NK-92 (cell line): ENCODE results near the gene DEPDC1B.
"Not testable (repeated sequence)": the region's sequence is repeated elsewhere in the genome, so short reads cannot be mapped to it uniquely, and the experiment has no call there.

Source experiments
- DNase-seq: peaks from one replicate; lab custom pipeline; 2025; ENCODE audit not compliant: unreplicated experiment; lab: John Stamatoyannopoulos, UW

Gene DEPDC1B

DNA sequence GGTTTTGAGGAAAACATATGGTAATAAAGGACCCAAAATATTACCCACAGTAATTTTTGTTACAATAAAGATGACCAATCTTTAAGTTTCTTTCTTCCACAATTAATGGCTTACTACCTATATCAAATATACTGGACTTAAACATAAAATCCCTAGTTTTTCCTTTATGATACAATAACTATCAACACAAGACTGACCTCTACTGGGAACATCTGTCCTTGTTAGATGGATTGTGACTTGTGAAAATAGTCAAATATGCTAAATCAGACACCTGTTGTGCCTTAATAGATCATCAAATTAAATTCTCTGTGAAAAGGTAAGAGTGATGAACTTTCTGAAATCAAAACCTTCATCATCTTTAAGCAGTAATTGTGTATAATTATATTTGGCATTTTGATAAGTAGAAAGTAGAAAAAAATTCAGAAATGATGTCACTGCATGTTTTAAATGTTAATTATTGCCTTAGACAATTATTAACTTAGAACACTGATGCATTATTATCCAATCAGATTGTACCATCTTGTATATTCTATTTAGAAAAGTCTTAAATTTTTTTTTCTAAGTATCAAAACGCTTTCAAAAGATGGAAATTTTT, 113.6 kb downstream of the DEPDC1B start:
- DNase-seq, result no peak

DNA sequence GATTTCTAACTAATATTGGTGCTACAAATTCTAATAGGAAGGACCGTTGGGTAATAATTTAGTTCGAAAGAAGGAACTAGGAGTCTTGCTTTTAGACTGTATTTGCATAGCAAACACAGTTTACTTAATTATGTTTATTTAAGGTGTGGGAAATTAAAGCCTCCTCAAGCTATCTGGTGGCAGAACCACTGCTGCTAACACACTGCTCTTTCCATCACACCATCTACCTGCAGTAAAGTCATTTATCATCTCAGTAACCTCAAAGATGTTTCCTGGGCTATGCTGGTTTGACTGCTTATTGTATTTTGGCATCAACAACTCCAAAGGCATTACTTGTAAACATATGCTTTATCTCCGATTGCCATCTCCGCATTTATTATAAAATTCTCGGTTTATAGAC, 114.3 kb downstream of the DEPDC1B start:
- DNase-seq, result no peak

DNA sequence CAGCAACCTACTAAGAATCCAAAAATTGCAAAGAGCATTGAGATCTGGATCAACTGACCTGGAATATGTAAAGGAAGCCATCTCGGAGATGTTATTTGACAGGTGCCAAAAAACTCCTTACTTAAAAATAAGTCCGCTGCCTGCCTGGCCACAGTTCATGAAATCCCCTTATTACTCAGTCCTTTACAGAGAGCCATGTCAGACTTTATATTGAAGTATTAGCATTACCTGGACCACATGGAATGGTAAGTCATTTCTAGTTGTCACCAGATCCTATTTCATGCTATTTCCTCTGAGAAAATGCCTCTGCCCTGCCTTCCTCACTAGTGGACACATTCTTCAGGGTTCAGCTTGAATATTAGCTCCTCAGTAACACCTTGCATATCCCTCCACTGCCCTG, 115.7 kb downstream of the DEPDC1B start:
- DNase-seq, result no peak

DNA sequence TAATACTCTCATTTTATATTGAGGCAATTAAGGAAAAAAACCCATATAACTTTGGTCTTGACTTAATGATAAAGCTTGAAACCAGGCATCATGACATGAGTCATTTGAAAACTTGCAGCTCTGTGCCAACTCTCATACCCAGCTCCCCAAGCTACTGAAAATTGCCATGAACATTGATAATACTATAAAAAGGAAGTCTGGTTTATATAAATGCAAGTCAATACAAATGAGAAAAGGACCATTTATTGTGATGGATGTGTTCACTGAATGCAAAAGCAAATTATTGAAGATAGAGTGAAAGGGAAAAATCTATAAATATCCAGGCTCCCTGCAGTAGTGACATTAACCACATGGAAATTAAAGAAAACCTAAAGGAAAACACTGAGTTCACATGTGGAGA, 116.3 kb downstream of the DEPDC1B start:
- DNase-seq, result no peak

DNA sequence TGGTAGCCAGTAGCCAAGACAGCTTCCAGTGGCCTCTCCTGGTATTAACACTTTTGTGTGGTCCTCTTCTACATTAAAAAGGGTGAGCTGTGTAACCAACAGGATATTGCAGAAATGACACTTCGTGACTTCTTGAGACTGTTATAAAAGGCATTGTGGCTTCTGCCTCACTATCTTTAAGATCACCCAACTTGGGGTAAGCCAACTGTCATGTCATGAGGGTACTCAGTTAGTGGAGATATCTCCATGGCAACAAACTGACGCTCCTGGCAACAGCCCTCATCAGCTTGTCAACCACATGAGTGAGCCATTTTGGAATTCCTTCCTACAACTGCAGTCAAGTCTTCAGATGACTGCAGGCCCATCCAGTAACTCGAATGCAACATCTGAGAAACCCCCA, 121.7 kb downstream of the DEPDC1B start:
- no peak for DNase-seq

DNA sequence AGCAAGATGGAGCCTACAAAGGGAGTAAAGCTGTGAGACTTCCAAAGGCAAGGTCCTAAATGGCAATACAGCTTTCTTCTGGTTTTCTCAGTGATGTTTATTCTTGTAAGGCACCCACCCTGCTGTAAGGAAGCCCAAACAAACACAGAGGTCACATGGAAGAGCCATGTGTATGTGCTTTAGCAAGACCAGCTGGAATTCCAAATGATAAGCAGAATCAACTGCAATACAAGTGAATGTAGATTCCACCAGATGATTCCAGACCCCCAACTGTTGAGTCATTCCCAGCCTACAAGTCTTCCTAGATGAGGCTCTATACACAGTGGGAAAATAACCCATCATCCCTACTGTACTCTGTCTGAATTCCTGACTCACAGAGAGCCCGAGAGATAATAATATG, 122.8 kb downstream of the DEPDC1B start:
- DNase-seq, result no peak

DNA sequence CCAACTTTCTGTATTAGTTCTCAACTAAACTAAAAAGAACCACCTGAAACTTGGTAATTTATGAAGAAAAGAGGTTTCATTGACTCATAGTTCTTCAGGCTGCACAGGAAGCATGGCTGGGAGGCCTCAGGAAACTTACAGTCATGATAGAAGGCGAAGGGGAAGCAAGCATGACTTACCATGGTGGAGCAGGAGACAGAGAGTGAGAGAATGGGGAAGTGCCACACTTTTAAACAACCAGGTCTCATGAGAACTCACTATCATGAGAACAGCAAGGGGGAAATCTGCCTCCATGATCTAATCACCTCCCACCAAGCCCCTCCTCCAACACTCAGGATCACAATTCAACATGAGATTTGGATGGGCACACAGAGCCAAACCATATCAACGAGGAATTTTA, 123.5 kb downstream of the DEPDC1B start:
- no peak for DNase-seq

DNA sequence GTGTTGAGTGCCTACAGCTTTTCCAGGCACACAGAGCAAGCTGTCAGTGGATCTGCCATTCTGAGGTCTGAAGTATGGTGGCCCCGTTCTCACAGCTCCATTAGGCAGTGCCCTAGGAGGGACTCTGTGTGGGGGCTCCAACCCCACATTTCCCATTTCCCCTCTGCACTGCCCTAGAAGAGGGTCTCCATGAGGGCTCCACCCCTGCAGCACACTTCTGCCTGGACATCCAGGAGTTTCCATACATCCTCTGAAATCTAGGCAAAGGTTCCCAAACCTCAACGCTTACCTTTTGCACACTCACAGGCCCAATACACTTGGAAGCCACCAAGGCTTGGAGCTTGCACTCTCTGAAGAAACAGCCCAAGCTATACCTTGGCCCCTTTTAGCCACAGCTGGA, 131.3 kb downstream of the DEPDC1B start:
- DNase-seq, result no peak

DNA sequence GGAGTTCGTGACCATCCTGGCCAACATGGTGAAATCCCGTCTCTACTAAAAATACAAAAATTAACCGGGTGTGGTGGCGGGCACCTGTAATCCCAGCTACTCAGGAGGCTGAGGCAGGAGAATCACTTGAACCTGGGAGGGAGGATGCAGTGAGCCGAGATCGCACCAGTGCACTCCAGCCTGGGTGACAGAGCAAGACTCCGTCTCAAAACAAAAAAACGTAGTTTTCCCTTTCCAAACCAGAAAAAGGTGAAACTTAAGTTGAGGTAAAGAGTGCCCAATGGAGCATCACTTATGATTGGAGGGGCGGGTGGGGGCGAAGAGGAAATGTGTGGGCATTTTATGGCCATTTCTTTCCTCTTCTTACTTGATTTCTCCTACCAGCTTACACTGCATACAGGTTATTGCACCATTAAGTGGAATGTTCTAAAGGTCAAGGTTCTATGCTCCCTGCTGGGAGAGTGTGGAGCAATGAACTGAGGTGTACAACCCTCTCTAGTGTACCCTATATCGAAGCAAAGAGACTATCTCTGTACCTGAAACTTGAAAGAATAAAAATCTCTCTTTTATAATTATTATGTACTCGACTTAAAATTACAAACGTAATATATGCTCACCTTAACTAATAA, 136.2 kb downstream of the DEPDC1B start:
- DNase-seq, result no peak

DNA sequence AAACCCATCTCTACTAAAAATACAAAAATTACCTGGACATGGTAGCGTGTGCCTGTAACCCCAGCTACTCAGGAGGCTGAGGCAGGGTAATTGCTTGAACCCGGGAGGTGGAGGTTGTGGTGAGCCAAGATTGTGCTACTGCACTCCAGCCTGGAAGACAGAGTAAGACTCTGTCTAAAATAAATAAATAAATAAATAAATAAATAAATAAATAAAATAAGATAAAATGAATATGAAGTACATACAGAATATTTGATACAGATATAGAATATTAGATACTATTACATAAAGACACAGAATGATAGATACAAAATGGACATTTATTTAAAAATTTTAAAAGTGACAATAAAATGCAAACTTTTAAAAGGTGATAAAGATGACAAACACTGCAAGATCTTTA, 146.7 kb downstream of the DEPDC1B start:
- not testable (repeated sequence) for DNase-seq

DNA sequence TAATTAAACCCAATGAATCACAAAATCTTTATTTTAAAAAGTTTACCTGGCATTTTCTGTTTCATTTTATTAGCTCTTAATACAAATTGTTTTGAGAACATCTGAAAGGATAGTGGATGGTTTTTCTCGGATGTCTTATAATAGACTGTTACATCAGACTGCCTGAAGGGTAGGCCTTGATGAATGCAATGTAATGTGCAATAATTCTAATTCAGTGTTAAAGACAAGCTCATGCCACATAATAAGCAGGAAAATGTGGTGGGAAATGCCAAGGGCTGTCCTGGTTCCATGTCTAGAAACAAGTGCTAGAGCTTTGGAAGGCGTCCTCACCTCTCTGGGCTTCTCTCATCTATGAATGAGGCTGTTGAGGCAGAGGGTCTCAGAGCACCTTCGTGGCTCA, 148.1 kb downstream of the DEPDC1B start:
- DNase-seq, result no peak

DNA sequence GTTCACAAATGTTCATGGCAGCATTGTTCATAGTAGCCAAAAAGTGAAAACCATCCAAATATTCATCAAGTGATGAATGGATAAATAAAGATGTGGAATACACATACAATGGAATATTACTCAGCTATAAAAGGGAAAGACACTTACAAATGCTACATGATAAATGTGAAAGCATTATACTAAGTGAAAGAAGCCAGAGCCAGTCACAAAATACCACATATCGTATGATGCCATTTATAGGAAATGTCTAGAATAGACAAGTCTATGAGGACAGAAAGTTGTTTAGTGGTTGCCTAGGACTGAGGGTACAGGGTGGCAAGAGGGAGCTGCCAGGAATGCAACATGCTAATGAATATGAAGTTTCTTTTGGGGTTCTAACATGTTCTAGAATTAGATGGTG, 148.7 kb downstream of the DEPDC1B start:
- DNase-seq, result no peak

DNA sequence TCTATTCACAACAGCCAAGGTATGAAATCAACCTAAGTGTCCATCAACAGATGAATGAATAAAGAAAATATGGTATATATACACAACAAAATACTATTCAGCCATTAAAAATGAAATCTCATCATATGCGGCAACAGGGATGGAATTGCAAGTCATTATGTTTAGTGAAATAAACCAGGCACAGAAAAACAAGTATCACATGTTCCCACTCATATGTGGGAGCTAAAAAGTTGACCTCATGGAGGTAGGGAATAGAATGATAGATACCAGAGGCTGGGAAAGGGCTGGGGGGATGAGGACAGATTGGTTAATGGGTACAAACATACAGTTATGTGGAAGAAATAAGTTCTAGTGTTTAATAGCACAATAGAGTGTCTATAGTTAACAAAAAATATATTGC, 149.7 kb downstream of the DEPDC1B start:
- no peak for DNase-seq

DNA sequence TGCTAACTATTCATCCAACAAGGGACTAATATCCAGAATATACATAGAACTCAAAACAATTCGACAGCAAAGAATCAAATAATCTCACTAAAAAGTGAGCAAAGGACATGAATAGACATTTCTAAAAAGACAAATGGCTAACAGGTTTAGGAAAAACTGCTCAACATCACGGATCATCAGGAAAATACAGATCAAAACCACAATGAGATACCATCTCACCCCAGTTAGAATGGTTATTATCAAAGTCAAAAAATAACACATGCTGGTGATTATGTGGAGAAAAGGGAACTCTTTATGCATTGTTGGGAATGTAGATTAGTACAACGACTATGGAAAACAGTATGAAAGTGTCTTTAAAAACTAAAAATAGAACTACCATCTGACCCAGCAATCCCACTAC, 150.1 kb downstream of the DEPDC1B start:
- DNase-seq, result no peak
